Astrocyte (in vitro differentiated cells and primary cell): Measurements from ENCODE around the gene FAHD1.

ENCODE experiments used
- CTCF ChIP-seq: IDR thresholded peaks from 2 replicates; pipeline ENCODE4 v1.5.1; 2011; ENCODE audit warnings: low read depth, mild to moderate bottlenecking, inconsistent platforms, low read length, moderate library complexity; ENCODE audit not compliant: insufficient read depth
- EZH2 ChIP-seq: IDR thresholded peaks from 2 replicates; pipeline ENCODE4 v1.6.1; 2012; ENCODE audit warnings: mild to moderate bottlenecking, low read length, inconsistent platforms; ENCODE audit not compliant: insufficient read depth

- TF ChIP-seq CTCF (no peak), EZH2 (no peak)
Observed at GRCh38 chr16:1874854-1875253, 47.8 kb downstream of the FAHD1 start.
